ENCODE data around the gene FNDC3A.
A peak's percentile ranks its signal among the peaks of the same experiment; 100 is the strongest.
"Not testable (repeated sequence)": the region's sequence is repeated elsewhere in the genome, so short reads cannot be mapped to it uniquely, and the experiment has no call there.

Gene FNDC3A

DNA sequence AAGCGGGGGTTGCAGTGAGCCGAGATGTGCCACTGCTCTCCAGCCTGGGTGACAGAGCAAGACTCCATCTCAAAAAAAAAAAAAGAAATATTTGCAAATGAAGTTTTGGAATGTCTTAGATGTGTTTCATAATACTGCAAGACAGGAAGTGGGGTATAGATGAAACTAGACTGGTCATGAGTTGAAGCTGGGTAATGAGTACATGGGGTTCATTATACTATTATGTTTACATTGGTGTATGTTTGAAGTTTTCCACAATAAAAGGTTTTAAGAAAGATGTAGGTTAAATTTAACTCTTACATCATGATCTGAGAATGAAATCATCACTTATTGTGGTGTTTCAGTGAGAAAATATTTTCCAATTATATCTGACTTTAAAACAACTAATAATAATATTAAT lies 19.0 kb downstream of the FNDC3A start:
- Histone ChIP-seq H3K4me3 (ENCODE audit: insufficient read length, low read depth) (no peak overlapping the region), H3K27me3 (ENCODE audit: insufficient read depth, insufficient read length) (no peaks in the 10 kb centered on the region), H3K9ac (ENCODE audit: insufficient read length, low read depth) (no peak overlapping the region), H3K36me3 (ENCODE audit: insufficient read depth, insufficient read length, low read length) (no peaks in the 10 kb centered on the region), H3K4me1 (ENCODE audit: insufficient read depth, insufficient read length) (no peaks in the 10 kb centered on the region), H3K9me3 (ENCODE audit: insufficient read depth, low read length) (no peaks in the 10 kb centered on the region)
- DNase-seq (ENCODE audit: low read depth, low spot score), result no peak
- TF ChIP-seq ZNF274 (IDR thresholded peaks at IDR 0.05; ENCODE audit: low read depth, low read length) (no peak), SUZ12 (IDR thresholded peaks at IDR 0.05; ENCODE audit: extremely low read depth, insufficient read depth, insufficient read length) (no peak), YY1 (IDR thresholded peaks at IDR 0.05; ENCODE audit: insufficient read depth, insufficient read length) (no peak)

DNA sequence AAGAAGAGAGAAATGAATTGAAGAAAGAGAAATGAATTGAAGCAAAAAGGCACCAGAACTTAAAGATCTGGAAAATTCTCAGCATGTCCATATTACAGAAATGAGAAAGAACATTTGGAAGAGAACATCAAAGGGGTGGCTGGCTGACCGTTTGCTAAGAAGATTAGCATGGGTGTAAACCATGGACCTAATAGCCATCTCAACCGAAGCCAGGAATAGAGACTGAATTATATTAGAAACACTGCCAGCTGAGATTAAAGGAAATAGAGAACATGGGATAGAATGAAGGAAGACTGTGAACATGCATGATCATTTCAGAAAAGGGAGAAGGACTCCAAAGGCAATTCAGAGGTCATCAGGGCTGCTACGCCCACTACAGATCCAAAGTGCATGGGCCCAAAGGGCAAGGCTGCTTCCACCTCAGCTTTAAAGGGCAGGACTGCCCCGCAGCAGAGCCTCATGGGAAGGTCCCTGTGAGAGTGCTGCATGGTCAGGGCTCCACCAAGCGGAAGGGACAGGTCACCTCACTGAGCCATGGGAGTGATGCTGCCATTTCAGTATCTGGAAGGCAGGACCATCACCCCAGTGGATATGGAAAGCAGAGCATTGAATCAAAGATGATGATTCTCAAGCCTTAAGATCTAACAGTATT lies 23.1 kb downstream of the FNDC3A start:
- Histone ChIP-seq H3K9ac (ENCODE audit: insufficient read length, low read depth) (no peak overlapping the region), H3K36me3 (ENCODE audit: insufficient read depth, insufficient read length, low read length) (no peaks in the 10 kb centered on the region), H3K9me3 (ENCODE audit: insufficient read depth, low read length) (no peaks in the 10 kb centered on the region), H3K4me1 (ENCODE audit: insufficient read depth, insufficient read length) (no peaks in the 10 kb centered on the region), H3K27me3 (ENCODE audit: insufficient read depth, insufficient read length) (no peaks in the 10 kb centered on the region), H3K4me3 (ENCODE audit: insufficient read length, low read depth) (no peak overlapping the region)
- no peak for TF ChIP-seq ZNF274 (IDR thresholded peaks at IDR 0.05; ENCODE audit: low read depth, low read length)
- no peak for TF ChIP-seq SUZ12 (IDR thresholded peaks at IDR 0.05; ENCODE audit: extremely low read depth, insufficient read depth, insufficient read length)
- TF ChIP-seq YY1 (IDR thresholded peaks at IDR 0.05; ENCODE audit: insufficient read depth, insufficient read length), result no peak
- no peak for DNase-seq (ENCODE audit: low read depth, low spot score)

DNA sequence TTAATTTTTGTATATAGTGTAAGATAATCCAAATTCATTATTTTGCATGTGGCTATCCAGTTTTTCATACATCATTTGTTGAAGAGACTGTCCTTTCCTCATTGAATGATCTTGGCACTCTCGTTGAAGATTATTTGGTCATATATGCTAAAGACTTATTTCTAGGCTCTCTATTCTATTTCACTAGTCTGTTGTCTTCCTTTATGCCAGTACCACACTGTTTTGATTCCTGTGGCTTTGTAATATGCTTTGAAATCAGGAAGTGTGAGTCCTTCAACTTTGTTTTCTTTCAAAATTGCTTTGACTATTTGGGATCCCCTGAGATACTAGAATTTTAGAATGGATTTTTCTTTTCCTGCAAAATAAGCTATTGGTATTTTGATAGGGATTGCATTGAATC lies 24.5 kb downstream of the FNDC3A start:
- TF ChIP-seq SUZ12 (IDR thresholded peaks at IDR 0.05; ENCODE audit: extremely low read depth, insufficient read depth, insufficient read length), result no peak
- TF ChIP-seq ZNF274 (IDR thresholded peaks at IDR 0.05; ENCODE audit: low read depth, low read length), result no peak
- TF ChIP-seq YY1 (IDR thresholded peaks at IDR 0.05; ENCODE audit: insufficient read depth, insufficient read length), result no peak
- H3K4me1 ChIP-seq (ENCODE audit: insufficient read depth, insufficient read length), result no peaks in the 10 kb centered on the region
- H3K9me3 ChIP-seq (ENCODE audit: insufficient read depth, low read length), result no peaks in the 10 kb centered on the region
- no peaks in the 10 kb centered on the region for H3K36me3 ChIP-seq (ENCODE audit: insufficient read depth, insufficient read length, low read length)
- no peak overlapping the region for H3K9ac ChIP-seq (ENCODE audit: insufficient read length, low read depth)
- DNase-seq (ENCODE audit: low read depth, low spot score), result no peak
- no peak overlapping the region for H3K4me3 ChIP-seq (ENCODE audit: insufficient read length, low read depth)
- H3K27me3 ChIP-seq (ENCODE audit: insufficient read depth, insufficient read length), result no peaks in the 10 kb centered on the region

DNA sequence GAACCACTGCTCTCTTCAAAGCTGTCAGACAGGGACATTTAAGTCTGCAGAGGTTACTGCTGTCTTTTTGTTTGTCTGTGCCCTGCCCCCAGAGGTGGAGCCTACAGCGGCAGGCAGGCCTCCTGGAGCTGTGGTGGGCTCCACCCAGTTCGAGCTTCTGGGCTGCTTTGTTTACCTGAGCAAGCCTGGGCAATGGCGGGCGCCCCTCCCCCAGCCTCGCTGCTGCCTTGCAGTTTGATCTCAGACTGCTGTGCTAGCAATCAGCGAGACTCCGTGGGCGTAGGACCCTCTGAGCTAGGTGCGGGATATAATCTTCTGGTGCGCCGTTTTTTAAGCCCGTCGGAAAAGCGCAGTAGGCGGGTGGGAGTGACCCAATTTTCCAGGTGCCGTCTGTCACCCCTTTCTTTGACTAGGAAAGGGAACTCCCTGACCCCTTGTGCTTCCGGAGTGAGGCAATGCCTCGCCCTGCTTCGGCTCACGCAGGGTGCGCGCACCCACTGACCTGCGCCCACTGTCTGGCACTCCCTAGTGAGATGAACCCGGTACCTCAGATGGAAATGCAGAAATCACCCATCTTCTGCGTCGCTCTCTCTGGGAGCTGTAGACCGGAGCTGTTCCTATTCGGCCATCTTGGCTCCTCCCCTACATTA lies 43.4 kb downstream of the FNDC3A start:
- DNase-seq (ENCODE audit: low read depth, low spot score); H3K4me3 ChIP-seq (ENCODE audit: insufficient read length, low read depth); H3K36me3 ChIP-seq (ENCODE audit: insufficient read depth, insufficient read length, low read length); H3K27me3 ChIP-seq (ENCODE audit: insufficient read depth, insufficient read length); H3K9ac ChIP-seq (ENCODE audit: insufficient read length, low read depth); H3K9me3 ChIP-seq (ENCODE audit: insufficient read depth, low read length); H3K4me1 ChIP-seq (ENCODE audit: insufficient read depth, insufficient read length): not testable (repeated sequence)

DNA sequence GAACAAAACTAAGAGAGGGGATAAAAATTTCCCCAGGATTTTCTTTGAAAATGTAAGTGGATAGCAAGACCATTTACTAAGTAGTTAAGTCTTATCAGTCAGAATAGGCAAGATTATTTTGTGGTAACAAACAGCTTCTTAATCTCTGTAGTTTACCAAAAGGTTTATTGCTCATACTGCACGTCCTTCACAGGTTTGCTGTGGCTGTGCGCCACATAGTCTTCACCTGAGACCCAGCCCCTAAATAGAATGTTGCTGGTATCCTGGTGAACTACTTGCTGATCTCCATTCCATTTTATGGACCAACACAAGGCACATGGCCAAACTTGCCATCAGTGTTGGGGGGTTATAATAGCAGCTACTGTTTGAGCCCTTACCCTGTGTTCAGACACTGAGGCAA lies 44.6 kb downstream of the FNDC3A start:
- H3K9me3 ChIP-seq (ENCODE audit: insufficient read depth, low read length), result no peaks in the 10 kb centered on the region; the same call in 1 of the 2 replicates
- no peak overlapping the region for H3K4me3 ChIP-seq (ENCODE audit: insufficient read length, low read depth)
- H3K9ac ChIP-seq (ENCODE audit: insufficient read length, low read depth), result no peak overlapping the region
- no peak for DNase-seq (ENCODE audit: low read depth, low spot score)
- no peaks in the 10 kb centered on the region for H3K36me3 ChIP-seq (ENCODE audit: insufficient read depth, insufficient read length, low read length)
- no peaks in the 10 kb centered on the region for H3K27me3 ChIP-seq (ENCODE audit: insufficient read depth, insufficient read length)
- TF ChIP-seq YY1 (IDR thresholded peaks at IDR 0.05; ENCODE audit: insufficient read depth, insufficient read length) (no peak), ZNF274 (IDR thresholded peaks at IDR 0.05; ENCODE audit: low read depth, low read length) (no peak), SUZ12 (IDR thresholded peaks at IDR 0.05; ENCODE audit: extremely low read depth, insufficient read depth, insufficient read length) (no peak)
- no peaks in the 10 kb centered on the region for H3K4me1 ChIP-seq (ENCODE audit: insufficient read depth, insufficient read length)

DNA sequence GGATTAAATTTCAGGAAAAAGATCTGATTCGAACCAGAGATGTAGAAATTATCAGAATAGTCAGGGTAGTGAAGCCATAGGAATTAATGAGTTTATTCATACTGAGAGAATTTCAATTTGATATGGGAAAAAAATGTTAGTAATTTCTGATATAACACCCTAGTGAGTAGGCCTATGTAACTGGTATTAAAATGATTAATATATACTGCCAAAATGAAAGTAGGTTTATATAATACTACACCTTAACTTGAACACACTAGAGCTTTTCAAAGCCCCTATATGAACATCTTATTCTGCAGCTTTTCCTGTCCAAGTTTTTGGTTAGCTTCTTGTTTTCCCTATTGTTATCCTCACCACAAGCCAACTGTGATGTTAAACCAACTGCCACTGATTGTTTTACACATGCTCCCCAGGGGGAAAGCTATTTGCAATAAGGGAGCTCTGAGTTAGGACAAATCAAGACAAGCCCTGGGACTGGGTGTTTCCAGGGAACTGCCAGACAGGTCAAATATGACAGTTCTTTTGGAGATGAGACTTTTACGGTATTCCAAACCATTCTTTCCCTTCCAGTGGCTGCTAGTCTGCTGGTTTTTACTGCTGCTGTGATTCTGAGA lies 45.3 kb downstream of the FNDC3A start:
- DNase-seq (ENCODE audit: low read depth, low spot score), result peak; percentile 11
- Histone ChIP-seq H3K4me3 (ENCODE audit: insufficient read length, low read depth) (no peak overlapping the region), H3K36me3 (ENCODE audit: insufficient read depth, insufficient read length, low read length) (no peaks in the 10 kb centered on the region), H3K9ac (ENCODE audit: insufficient read length, low read depth) (no peak overlapping the region), H3K27me3 (ENCODE audit: insufficient read depth, insufficient read length) (no peaks in the 10 kb centered on the region), H3K9me3 (ENCODE audit: insufficient read depth, low read length) (no peaks in the 10 kb centered on the region; the same call in 1 of the 2 replicates), H3K4me1 (ENCODE audit: insufficient read depth, insufficient read length) (no peaks in the 10 kb centered on the region)
- TF ChIP-seq YY1 (IDR thresholded peaks at IDR 0.05; ENCODE audit: insufficient read depth, insufficient read length), result no peak
- TF ChIP-seq ZNF274 (IDR thresholded peaks at IDR 0.05; ENCODE audit: low read depth, low read length), result no peak
- no peak for TF ChIP-seq SUZ12 (IDR thresholded peaks at IDR 0.05; ENCODE audit: extremely low read depth, insufficient read depth, insufficient read length)

DNA sequence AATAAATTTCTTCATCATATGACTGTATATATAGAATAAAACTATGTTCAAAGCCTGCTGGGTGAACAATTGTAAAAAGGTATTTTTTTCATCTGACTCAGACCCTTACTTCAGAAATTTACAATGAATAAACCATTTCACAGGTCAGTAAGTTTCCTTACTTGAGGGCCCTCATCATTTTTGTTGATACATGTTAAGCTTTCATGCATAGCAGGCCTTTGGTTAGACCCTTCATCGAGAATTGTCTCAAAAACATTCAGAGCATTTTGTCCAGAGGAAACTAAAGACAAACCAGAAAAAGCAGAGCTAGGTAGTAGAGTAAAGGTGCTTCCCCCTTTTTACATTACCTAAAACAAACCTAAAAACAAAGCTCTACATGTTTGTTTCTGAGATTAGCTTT lies 46.2 kb downstream of the FNDC3A start:
- no peak for DNase-seq (ENCODE audit: low read depth, low spot score)
- Histone ChIP-seq H3K4me1 (ENCODE audit: insufficient read depth, insufficient read length) (no peaks in the 10 kb centered on the region), H3K9me3 (ENCODE audit: insufficient read depth, low read length) (no peaks in the 10 kb centered on the region; the same call in 1 of the 2 replicates), H3K36me3 (ENCODE audit: insufficient read depth, insufficient read length, low read length) (no peaks in the 10 kb centered on the region), H3K9ac (ENCODE audit: insufficient read length, low read depth) (no peak overlapping the region), H3K27me3 (ENCODE audit: insufficient read depth, insufficient read length) (no peaks in the 10 kb centered on the region), H3K4me3 (ENCODE audit: insufficient read length, low read depth) (no peak overlapping the region)
- TF ChIP-seq YY1 (IDR thresholded peaks at IDR 0.05; ENCODE audit: insufficient read depth, insufficient read length), result no peak
- no peak for TF ChIP-seq ZNF274 (IDR thresholded peaks at IDR 0.05; ENCODE audit: low read depth, low read length)
- no peak for TF ChIP-seq SUZ12 (IDR thresholded peaks at IDR 0.05; ENCODE audit: extremely low read depth, insufficient read depth, insufficient read length)

All from NT2/D1 (cell line).